SU-DHL-6 (cell line): ENCODE data around the gene ZNF292.

Experiments
- EZH2phosphoT487 ChIP-seq: fragments of 200-600 bp; sonication (generic), shearing (Covaris generic); conservative IDR thresholded peaks from 2 replicates; pipeline ENCODE4 v1.6.1; 2018; ENCODE audit warnings: mild to moderate bottlenecking, antibody characterized with exemption, low read length, moderate library complexity, mixed read lengths
- TF ChIP-seq, protein P1 (sequence below): fragments of 200-600 bp; sonication (generic); IDR thresholded peaks from one replicate; pipeline ENCODE4 v1.5.1; 2017; ENCODE audit warnings: antibody characterized with exemption, mild to moderate bottlenecking, low read length, moderate library complexity; ENCODE audit not compliant: insufficient read depth, poor library complexity, severe bottlenecking

DNA sequence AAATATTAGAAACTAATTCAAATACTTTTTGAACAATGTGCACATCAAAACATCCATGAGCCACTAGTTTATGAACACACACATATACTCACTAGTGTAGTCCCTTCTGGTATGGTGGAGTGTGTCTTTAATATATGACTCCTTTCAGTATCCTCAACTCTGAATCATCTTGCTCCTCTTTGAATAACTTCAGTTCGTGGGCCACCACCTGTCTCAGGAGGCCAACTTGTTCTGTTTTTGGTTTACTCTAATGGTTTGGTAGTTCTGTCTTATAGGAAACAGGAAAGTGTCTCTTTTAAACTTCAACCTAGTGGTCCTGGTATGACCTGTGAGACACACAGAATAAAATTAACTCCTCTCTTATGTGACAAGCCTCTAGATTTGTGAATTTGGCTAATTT, 55.6 kb downstream of the ZNF292 start:
- TF ChIP-seq, protein P1, sequence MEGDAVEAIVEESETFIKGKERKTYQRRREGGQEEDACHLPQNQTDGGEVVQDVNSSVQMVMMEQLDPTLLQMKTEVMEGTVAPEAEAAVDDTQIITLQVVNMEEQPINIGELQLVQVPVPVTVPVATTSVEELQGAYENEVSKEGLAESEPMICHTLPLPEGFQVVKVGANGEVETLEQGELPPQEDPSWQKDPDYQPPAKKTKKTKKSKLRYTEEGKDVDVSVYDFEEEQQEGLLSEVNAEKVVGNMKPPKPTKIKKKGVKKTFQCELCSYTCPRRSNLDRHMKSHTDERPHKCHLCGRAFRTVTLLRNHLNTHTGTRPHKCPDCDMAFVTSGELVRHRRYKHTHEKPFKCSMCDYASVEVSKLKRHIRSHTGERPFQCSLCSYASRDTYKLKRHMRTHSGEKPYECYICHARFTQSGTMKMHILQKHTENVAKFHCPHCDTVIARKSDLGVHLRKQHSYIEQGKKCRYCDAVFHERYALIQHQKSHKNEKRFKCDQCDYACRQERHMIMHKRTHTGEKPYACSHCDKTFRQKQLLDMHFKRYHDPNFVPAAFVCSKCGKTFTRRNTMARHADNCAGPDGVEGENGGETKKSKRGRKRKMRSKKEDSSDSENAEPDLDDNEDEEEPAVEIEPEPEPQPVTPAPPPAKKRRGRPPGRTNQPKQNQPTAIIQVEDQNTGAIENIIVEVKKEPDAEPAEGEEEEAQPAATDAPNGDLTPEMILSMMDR: no peak
- TF ChIP-seq EZH2phosphoT487: no peak
